HepG2 (cell line): ENCODE data around the gene MEGF6. TPM values are rescaled to one million over a fixed set of nuclear protein-coding genes. Genes with fewer than 3 reads are reported as not detected.

Experiments used
- DNMT1 ChIP-seq: sonication (generic); formaldehyde crosslinking; IDR thresholded peaks from 2 replicates; pipeline ENCODE4 v1.5.1; 2020; ENCODE audit warnings: mild to moderate bottlenecking, missing genetic modification reagents
- ESRRA ChIP-seq: sonication (generic); formaldehyde crosslinking; IDR thresholded peaks from 2 replicates; pipeline ENCODE4 v1.5.1; 2020; ENCODE audit warnings: mild to moderate bottlenecking, low read depth, missing genetic modification reagents
- HOXA3 ChIP-seq: sonication (generic); formaldehyde crosslinking; IDR thresholded peaks from 2 replicates; pipeline ENCODE4 v1.5.0; 2020; ENCODE audit warnings: missing genetic modification reagents
- IRX3 ChIP-seq: sonication (generic); formaldehyde crosslinking; IDR thresholded peaks from 2 replicates; pipeline ENCODE4 v1.8.1; 2023; ENCODE audit warnings: mild to moderate bottlenecking, low read depth, missing genetic modification reagents, borderline replicate concordance
- MED8 ChIP-seq: sonication (generic); formaldehyde crosslinking; IDR thresholded peaks from 2 replicates; pipeline ENCODE4 v1.8.1; 2023; ENCODE audit warnings: mild to moderate bottlenecking, missing genetic modification reagents; ENCODE audit not compliant: insufficient replicate concordance
- MEIS1 ChIP-seq: sonication (generic); formaldehyde crosslinking; IDR thresholded peaks from 2 replicates; pipeline ENCODE4 v1.9.0; 2021; ENCODE audit warnings: mild to moderate bottlenecking, missing genetic modification reagents, moderate library complexity, borderline replicate concordance
- POLR2G ChIP-seq: fragments of 200-400 bp; formaldehyde crosslinking; IDR thresholded peaks from 2 replicates; pipeline ENCODE4 v1.6.1; 2018; ENCODE audit warnings: mild to moderate bottlenecking, low read depth, low read length, moderate library complexity
- RBFOX2 ChIP-seq: fragments of 200-400 bp; formaldehyde crosslinking; IDR thresholded peaks from 2 replicates; pipeline ENCODE4 v1.6.1; 2017; ENCODE audit warnings: low read depth, mild to moderate bottlenecking, low read length
- REPIN1 ChIP-seq: sonication (generic); formaldehyde crosslinking; IDR thresholded peaks from 2 replicates; pipeline ENCODE4 v1.8.0; 2022; ENCODE audit warnings: missing genetic modification reagents, low read depth, mild to moderate bottlenecking, borderline replicate concordance
- ZNF276 ChIP-seq: sonication (generic); formaldehyde crosslinking; IDR thresholded peaks from 2 replicates; pipeline ENCODE4 v1.4.0; 2020; ENCODE audit warnings: mild to moderate bottlenecking, low read depth, missing genetic modification reagents
- ZNF556 ChIP-seq: sonication (generic); formaldehyde crosslinking; IDR thresholded peaks from 2 replicates; pipeline ENCODE4 v1.4.0; 2020; ENCODE audit warnings: mild to moderate bottlenecking, missing genetic modification reagents, borderline replicate concordance
- ZNF703 ChIP-seq: sonication (generic); formaldehyde crosslinking; IDR thresholded peaks from 2 replicates; pipeline ENCODE4 v1.5.1; 2020; ENCODE audit warnings: missing genetic modification reagents, mild to moderate bottlenecking, moderate library complexity, borderline replicate concordance
- ZNF773 ChIP-seq: sonication (generic); formaldehyde crosslinking; IDR thresholded peaks from 2 replicates; pipeline ENCODE4 v1.4.0; 2020; ENCODE audit warnings: missing genetic modification reagents, borderline replicate concordance
- polyA plus RNA-seq, 8 experiments: library from polyadenylated mRNA; depleted of rRNA in 3 of 8; stranded (reverse) in 7 of 8; unstranded in 1 of 8; fragments of >200 nt; fragmentation: Illumina TruSeq in 4 of 8; extraction: Trizol in 4 of 8; gene quantifications; 2 replicates each; pipeline versions ENCODE4 v1.2.1 to v1.2.3, GENCODE V29; 2011 to 2016; ENCODE audit warnings: low read depth in 4 of 8, missing spikeins in 1 of 8, mixed read lengths in 1 of 8; ENCODE audit not compliant: insufficient read depth in 1 of 8
- total RNA-seq, 5 experiments: library from RNA; depleted of rRNA; stranded (reverse); fragments of >200 nt; fragmentation: Illumina TruSeq; extraction: Trizol; gene quantifications; 2 replicates each; pipeline ENCODE4 v1.2.3, GENCODE V29; 2016; ENCODE audit warnings: low read depth in 1 of 5
- TF ChIP-seq, protein P1 (sequence below), 2 experiments: sonication (generic) in 1 of 2; formaldehyde crosslinking in 1 of 2; IDR thresholded peaks; 2 replicates each; pipeline versions ENCODE4 v1.5.1 to v1.6.1; 2011 to 2020; ENCODE audit warnings: borderline replicate concordance in 1 of 2, low read depth in 1 of 2, low read length in 1 of 2, mild to moderate bottlenecking in 1 of 2, missing genetic modification reagents in 1 of 2, moderate library complexity in 1 of 2
- TF ChIP-seq, protein P2 (sequence below): sonication (generic); formaldehyde crosslinking; IDR thresholded peaks from 2 replicates; pipeline ENCODE4 v1.5.0; 2020; ENCODE audit warnings: missing genetic modification reagents
- TF ChIP-seq, protein P3 (sequence below): sonication (generic); formaldehyde crosslinking; IDR thresholded peaks from 2 replicates; pipeline ENCODE4 v1.4.0; 2020; ENCODE audit warnings: mild to moderate bottlenecking, missing genetic modification reagents
- TF ChIP-seq, protein P4 (sequence below): sonication (generic); formaldehyde crosslinking; IDR thresholded peaks from 2 replicates; pipeline ENCODE4 v1.8.0; 2022; ENCODE audit warnings: missing genetic modification reagents, low read depth, mild to moderate bottlenecking, borderline replicate concordance
- TF ChIP-seq, protein P5 (sequence below): sonication (generic); formaldehyde crosslinking; IDR thresholded peaks from 2 replicates; pipeline ENCODE4 v1.4.0; 2020; ENCODE audit warnings: missing genetic modification reagents

MEGF6 gene
- total and polyA plus RNA-seq, 2 of the 13 experiments (the other 11 are each of a cell fraction or from before 2014, with no cell fraction given) = 1.9 TPM

- TF ChIP-seq, protein P1, sequence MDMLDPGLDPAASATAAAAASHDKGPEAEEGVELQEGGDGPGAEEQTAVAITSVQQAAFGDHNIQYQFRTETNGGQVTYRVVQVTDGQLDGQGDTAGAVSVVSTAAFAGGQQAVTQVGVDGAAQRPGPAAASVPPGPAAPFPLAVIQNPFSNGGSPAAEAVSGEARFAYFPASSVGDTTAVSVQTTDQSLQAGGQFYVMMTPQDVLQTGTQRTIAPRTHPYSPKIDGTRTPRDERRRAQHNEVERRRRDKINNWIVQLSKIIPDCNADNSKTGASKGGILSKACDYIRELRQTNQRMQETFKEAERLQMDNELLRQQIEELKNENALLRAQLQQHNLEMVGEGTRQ (IDR thresholded peaks at IDR 0.05; ENCODE audit: low read depth, low read length) = no peak
- TF ChIP-seq, protein P1 (CRISPR knock-in tag; IDR thresholded peaks at IDR 0.05; ENCODE audit: borderline replicate concordance) = no peak
- TF ChIP-seq, protein P2, sequence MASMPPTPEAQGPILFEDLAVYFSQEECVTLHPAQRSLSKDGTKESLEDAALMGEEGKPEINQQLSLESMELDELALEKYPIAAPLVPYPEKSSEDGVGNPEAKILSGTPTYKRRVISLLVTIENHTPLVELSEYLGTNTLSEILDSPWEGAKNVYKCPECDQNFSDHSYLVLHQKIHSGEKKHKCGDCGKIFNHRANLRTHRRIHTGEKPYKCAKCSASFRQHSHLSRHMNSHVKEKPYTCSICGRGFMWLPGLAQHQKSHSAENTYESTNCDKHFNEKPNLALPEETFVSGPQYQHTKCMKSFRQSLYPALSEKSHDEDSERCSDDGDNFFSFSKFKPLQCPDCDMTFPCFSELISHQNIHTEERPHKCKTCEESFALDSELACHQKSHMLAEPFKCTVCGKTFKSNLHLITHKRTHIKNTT (CRISPR knock-in tag) = no peak
- peak; percentile 62; the same call in 1 of the 2 replicates for TF ChIP-seq POLR2G
- TF ChIP-seq, protein P3, sequence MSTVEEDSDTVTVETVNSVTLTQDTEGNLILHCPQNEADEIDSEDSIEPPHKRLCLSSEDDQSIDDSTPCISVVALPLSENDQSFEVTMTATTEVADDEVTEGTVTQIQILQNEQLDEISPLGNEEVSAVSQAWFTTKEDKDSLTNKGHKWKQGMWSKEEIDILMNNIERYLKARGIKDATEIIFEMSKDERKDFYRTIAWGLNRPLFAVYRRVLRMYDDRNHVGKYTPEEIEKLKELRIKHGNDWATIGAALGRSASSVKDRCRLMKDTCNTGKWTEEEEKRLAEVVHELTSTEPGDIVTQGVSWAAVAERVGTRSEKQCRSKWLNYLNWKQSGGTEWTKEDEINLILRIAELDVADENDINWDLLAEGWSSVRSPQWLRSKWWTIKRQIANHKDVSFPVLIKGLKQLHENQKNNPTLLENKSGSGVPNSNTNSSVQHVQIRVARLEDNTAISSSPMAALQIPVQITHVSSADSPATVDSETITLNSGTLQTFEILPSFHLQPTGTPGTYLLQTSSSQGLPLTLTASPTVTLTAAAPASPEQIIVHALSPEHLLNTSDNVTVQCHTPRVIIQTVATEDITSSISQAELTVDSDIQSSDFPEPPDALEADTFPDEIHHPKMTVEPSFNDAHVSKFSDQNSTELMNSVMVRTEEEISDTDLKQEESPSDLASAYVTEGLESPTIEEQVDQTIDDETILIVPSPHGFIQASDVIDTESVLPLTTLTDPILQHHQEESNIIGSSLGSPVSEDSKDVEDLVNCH (CRISPR knock-in tag) = no peak
- no peak for TF ChIP-seq MED8 (CRISPR knock-in tag)
- TF ChIP-seq ZNF773 = no peak
- TF ChIP-seq ZNF556 (CRISPR knock-in tag) = peak; percentile 55; the same call in 1 of the 2 replicates
- TF ChIP-seq HOXA3 (CRISPR knock-in tag) = peak; percentile 18; the same call in 1 of the 2 replicates
- no peak for TF ChIP-seq IRX3 (CRISPR knock-in tag)
- 0 out of 2 replicates have a peak, but pooled peaks have one; percentile 49 for TF ChIP-seq REPIN1
- TF ChIP-seq, protein P4, sequence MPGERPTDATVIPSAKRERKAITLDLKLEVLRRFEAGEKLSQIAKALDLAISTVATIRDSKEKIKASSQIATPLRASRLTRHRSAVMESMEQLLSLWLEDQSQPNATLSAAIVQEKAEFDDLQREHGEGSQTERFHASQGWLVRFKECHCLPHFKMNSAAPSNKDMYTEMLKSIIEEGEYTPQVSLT (CRISPR knock-in tag) = no peak
- TF ChIP-seq, protein P5, sequence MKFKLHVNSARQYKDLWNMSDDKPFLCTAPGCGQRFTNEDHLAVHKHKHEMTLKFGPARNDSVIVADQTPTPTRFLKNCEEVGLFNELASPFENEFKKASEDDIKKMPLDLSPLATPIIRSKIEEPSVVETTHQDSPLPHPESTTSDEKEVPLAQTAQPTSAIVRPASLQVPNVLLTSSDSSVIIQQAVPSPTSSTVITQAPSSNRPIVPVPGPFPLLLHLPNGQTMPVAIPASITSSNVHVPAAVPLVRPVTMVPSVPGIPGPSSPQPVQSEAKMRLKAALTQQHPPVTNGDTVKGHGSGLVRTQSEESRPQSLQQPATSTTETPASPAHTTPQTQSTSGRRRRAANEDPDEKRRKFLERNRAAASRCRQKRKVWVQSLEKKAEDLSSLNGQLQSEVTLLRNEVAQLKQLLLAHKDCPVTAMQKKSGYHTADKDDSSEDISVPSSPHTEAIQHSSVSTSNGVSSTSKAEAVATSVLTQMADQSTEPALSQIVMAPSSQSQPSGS (CRISPR knock-in tag) = no peak
- TF ChIP-seq DNMT1 (CRISPR knock-in tag) = 0 out of 2 replicates have a peak, but pooled peaks have one; percentile 44
- TF ChIP-seq ZNF276 = no peak
- TF ChIP-seq ESRRA (CRISPR knock-in tag) = no peak
- TF ChIP-seq ZNF703 (CRISPR knock-in tag) = no peak
- TF ChIP-seq RBFOX2 = peak; percentile 88
- TF ChIP-seq MEIS1 = peak; percentile 31; the same call in 1 of the 2 replicates
Measured at GRCh38 chr1:3453203-3453761, 158.0 kb downstream of the MEGF6 start (continued).
